HG03575 (cell line): Measurements from ENCODE around the gene URI1.
"Not testable (repeated sequence)": the region's sequence is repeated elsewhere in the genome, so short reads cannot be mapped to it uniquely, and the experiment has no call there.

Experiments
- ATAC-seq: cut with Tn5 transposase; IDR thresholded peaks from one replicate; pipeline ENCODE4 v1.9.1; 2021; ENCODE audit not compliant: unreplicated experiment, insufficient number of reproducible peaks, low FRiP score; ENCODE audit errors: extremely low read depth

Gene URI1

DNA sequence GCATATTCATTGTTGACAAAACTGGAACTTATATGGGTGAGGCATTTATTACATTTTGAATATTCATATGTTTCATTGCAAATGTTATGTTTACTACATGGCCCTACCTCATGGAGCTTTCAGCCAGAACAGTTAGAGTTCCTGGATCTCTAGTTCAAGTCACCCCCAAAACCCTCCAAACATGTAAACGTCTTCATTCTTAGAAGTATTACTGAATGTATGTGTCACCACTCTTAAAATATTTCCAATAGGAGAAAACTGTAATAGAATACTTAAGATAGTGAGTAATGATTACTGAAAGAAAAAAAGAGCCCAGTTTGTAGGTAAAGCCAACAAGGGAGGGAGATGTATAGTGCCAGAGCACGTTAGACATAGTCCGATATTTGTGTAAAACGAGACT lies 23.5 kb downstream of the URI1 start:
- ATAC-seq = no peak

DNA sequence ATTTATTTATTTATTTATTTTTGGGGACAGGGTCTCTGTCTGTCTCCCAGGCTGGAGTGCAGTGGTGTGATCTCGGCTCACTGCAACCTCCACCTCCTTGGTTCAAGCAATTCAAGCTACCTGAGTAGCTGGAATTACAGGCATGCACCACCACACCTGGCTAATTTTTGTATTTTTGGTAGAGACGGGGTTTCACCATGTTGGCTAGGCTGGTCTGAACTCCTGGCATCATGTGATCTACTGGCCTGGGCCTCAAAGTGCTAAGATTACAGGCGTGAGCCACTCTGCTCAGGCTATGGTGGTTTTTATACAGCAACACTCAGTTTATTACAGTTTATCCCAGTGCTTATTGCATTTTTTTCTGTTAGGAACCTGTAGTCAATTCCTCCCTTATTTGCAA lies 24.1 kb downstream of the URI1 start:
- not testable (repeated sequence) for ATAC-seq

DNA sequence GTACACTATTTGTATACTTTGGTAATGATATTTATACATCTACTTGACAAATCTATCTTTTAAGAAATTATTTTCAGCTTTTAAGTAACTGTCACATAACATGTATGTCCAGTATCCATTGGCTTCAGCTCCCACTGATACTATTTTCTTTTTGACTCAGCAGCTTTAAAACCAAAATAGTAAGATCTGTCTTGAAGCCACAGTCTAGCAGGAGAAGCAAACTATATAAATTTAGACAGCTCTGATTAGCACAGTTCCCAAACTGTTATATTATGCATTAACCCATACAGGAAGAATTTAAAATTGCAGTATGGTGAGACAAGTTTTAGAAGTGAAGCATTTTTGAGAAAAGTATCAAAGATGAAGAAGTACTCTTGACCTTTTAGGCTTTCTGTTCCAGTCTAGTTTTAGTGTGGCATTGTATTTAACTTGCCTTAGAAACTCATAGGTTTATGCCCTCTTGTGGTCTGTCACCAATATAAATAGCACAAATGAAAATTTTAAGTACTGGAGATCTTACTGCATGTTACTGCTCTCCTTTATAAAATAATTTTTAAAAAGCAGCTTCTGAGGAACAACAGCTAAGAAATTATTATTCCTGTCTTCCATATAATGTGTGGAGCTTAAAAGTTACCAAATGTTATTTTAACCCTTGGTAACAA lies 24.7 kb downstream of the URI1 start:
- ATAC-seq = no peak

DNA sequence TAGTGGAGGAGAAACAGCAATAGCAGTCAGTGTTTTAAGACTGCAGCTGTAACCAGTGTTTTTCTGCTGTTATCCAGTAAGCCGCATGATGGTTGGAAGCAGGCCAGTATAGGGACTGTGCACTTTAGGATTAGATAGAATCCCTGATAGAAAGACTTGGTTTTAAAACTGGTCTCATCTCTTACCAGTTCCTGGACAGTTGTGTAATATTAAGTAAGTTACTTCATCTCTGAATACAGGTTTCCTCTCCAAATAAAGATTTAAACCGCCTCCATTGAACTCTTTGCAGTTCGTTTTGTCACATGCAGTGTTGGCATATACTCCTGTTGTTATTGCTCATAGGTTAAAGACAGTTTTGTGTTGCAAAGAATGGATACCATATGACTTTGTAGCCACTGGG lies 25.6 kb downstream of the URI1 start:
- ATAC-seq = no peak

DNA sequence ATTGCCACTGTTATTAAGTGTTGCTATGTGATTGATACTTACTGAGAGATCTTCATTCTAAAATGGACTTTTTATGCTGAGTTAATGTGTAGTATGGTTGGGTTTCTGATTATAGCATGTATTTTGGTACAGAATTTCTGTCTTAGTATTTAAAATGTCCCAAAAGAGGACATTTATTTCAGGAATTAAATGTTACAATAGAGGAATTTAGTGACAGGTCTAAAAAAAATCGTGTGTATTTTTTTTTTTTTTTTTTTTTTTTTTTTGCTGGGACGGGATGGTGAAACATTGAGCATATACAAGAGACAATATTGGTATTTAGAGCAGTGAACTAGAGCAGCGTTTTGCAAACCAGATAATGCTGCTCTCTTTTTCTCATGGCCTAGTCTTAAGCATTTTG lies 27.9 kb downstream of the URI1 start:
- ATAC-seq = no peak

DNA sequence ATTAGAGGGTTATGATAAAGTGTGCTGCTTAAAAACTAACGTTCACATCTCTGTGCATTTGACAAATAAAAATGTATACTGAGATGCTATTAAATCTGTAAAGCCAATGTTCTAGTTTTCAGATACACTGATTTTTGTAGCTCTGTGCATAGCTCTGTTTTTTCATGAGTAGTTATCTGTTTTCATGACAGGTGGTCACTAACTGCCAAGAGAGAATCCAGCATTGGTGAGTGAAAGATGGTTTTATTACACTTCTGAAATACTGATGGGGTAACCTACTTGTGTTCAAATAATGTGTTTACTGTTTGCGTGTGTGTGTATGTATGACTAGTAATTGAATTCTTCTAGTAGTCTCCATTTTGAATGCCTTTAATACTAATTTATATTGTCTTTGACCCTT lies 29.0 kb downstream of the URI1 start:
- no peak for ATAC-seq

DNA sequence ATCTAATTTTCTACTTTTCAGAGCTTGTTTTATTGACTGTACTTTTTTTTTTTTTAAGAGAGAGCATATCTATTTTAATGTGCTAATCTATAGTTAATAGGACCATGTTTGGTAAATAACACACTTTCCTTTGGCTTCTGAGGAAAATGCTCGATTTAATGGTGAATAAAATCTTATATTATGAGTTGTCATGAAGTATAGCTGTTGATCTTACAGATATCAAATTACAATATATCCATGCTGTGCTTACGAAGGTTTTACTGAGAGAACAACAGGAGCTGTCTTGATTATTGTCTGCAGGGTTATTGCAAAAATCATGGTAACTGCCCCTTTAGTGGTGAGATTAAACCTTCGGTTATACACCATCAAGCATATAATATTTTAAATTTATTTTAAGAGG lies 29.6 kb downstream of the URI1 start:
- ATAC-seq = no peak

DNA sequence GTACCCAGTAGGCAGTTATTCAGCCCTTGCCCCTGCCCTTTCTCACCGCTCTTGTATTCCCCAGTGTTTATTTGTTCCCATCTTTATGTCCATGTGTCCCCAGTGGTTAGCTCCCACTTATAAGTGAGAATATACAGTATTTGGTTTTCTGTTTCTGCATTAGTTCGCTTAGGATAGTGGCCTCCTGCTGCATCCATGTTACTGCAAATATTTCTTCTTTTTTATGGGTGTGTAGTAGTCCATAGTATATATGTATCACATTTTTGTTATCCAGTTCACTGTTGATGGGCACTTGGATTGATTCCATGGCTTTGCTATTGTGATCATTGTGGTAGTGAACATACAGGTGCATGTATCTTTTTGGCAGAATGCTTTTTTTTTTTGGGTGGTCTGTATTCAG lies 32.7 kb downstream of the URI1 start:
- ATAC-seq = no peak

DNA sequence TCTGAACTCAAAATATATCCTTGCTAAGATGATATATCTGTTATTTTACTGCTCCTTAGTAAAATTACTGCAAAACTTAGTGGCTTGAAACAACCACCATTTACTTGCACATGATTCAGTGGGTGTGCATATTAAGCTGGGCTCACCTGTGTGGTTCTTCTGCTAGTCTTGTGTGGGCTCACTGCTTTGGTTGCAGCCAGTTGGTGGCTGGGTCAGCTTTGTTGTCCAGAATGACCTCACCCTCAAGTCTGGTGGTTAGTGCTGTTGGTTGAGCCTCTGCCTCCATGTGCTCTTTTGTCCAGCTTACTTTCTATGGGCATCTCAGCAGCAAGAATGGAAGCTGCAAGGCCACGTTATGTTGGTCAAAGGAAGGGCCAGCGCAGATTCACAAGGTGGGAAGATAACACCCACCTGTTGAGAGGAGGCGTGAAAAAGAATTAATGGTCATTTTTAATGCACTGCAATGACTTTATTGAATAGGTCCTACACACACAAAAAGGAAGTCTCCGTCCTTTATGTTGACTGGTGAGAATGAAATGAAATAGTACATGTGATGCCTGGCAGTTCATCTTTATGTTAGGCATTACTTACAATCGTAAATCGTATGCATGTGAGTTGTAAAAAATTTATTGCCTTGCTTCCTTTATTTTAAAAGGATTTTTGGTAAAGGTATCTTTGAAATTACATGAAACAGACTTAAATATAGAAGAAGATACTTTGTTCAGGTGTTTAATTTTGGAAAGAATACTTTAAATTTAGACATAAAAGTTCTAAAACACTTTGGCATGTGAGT lies 34.3 kb downstream of the URI1 start:
- no peak for ATAC-seq

DNA sequence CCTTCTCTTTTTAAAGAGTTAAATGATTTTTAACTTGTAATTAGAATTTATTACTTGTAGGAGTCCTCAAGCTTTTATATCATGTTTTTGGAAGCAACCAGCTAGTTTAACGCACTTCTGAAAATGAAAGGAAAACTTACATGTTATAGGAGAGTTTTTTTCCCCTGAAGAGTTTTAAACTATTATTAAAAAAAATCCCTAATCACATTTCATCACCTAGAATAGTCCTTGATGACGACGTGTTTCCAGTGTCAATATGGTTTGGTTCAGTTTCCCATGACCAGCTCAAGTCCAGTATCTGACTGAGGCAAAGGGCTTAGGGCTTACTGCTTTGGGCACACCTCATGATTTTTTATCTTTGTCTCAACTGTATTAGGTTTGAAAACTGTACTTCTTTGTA lies 36.0 kb downstream of the URI1 start:
- no peak for ATAC-seq

DNA sequence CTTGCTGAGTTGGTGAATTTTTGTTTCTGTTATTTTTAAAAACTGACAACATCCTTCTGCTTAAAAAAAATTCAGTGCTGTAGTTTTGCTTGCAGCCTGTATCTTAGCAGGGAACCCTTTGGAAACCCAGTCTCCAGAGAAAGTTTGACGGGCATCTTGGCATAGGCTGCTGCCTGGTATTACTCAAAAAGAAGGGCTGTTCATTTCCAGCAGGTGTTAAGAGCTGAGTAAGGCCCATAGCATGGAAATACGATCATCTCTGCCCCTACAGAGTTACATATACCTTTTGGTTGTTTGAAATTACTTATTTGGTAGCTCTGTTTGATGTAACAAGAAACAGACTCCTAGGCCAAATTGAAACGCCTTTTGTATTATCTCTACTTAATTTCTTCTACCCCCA lies 41.5 kb downstream of the URI1 start:
- no peak for ATAC-seq

DNA sequence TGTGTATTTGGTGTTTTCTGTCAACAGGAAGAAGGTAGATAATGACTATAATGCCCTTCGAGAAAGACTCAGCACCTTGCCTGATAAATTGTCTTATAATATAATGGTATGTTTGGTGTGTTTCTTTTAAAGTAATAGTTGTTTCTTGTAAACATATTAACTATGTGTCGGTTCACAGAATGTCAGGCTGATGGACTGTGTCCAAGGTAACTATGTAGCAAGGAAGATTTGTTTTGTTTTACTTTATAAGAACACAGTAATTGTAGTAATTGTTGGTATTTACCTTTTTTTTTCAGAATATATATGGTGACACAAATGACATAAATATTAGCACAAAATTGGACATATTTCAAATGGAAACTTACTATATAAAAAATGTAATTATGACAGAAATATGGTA lies 43.2 kb downstream of the URI1 start:
- no peak for ATAC-seq

DNA sequence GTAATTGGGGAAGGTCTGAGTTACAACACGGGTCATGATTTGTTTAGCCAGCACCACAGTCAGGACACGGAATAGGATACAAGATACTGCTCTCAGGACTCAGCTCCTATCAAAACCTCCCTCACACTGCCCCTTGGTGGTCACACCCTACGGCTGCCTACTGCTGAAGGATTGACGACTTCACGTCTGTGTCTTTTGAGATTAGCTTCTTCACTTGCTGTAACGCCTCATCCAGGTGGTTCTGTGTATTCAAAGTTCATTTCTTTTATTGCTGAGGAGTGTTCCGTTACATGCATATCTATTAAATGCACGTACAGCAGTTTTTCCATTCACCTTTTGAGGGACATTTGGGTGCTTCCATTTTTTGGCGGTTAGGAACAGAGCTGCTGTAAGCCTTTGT lies 46.3 kb downstream of the URI1 start:
- ATAC-seq = no peak

DNA sequence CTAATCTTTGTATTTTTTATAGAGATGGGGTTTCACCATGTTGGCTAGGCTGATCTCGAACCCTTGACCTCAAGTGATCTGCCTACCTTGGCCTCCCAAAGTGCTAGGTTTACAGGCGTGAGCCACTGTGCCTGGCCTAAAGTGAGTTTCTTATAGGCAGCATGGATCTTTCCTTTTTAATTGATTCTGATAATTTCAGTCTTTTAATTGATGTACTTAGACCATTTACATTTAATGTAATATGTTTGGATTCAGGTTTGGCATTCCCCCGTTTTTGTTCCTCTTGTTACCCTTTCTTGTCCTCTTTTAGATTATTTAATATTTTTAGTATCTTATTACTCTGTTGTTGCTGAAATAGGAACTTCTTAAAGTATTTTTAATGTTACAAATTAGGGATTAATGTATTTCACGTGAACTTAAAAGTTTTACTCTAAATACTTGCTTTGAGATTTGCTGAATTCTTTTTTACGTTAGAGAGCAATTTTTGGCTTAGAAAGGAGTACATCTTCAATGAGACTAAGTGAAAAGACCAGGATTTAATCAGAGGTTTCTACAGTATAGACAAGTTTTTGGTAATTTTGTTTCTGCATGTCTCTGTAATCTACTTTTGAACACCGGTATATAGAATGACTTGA lies 50.3 kb downstream of the URI1 start:
- ATAC-seq = no peak

DNA sequence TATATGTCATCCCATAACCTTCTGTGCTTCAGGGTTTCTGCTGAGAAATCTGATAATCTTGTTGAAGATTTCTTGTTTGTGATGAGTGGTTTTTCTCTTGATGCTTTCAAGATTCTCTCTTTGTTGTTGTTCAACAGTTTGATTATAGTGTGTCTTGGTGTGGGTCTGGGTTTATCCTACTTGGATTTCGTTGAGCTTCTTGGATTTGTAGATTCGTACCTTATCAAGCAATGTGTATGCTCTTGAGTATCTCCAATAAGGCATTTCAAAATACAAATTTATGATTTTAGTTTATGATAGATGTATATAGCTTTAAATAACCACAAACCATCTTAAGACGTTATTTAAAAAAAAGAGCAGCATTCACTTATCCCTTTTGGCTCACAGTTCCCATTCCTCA lies 57.5 kb downstream of the URI1 start:
- ATAC-seq = no peak

DNA sequence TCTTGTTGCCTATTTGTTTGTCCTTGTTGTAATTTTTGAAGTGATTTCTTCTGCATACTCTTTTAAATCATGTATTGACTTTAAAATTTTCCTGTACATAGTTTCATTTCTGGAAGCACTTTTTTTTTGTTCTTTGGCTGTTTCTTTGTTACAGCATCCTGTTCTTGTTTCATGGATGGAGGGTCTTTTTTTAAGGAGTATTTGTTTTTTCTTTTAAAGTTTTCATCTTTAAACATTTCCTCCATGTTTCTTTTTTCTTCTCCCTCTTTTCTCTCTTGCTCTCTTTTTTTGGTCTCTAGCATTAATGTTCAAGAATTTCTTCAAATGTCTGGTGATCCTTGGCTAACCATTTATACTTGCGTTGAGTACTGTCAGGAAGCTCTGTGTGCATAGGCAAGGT lies 58.8 kb downstream of the URI1 start:
- ATAC-seq = no peak

DNA sequence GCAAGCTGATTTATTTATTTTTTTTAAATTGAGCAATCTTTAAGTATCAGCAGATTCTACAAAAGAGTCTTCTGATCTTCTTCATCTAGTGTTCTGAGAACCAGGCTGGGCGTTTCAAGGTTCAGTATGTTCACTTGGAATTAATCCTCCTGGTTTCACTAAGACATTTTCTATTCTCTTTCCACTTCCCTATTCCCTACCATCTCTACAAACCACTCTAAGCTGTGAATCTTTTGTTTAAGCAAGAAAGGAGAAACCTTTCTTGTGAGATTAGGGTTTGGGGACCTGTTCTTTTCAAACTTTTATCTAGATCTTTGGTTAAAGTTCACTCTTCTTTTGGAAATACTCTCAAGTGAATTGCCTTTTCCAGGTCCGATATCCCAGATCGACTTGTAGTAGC lies 59.3 kb downstream of the URI1 start:
- no peak for ATAC-seq

DNA sequence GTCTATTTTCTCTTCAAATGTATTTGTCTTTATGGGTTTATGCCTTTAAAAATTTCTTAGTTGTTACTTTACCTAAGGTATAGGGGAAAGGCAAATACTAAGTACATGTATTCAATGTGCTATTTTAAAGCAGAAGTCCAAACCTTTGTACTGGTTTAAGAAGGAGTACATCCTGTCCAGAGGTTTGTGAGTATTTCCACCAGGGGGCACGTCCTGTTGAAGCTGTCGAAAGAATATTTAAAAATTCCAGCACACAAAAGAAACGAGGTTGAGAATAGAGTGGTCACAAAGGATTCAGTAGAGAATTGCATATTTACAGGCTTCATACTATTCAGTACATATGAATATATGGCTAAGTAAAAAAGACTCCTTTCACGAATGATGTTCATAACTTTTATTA lies 59.8 kb downstream of the URI1 start:
- ATAC-seq = no peak

DNA sequence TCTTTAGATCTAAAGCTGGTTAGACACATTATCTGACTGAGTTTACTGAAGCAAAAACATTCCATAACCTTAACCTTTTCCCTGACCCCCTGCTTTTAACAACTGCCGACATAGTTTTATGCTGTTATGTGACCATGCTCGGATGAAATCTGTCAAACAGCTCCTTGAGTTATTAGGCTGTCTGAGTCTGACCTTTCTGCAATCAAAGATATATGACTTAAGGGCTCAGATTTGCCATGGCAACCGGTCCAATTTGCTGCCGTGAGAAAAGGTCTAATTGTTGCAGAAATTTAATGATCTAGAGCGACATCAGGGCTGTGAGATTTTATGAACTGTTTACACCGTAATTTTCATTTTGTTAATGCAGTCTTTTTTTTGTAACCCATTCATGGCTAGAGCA lies 61.8 kb downstream of the URI1 start:
- no peak for ATAC-seq

DNA sequence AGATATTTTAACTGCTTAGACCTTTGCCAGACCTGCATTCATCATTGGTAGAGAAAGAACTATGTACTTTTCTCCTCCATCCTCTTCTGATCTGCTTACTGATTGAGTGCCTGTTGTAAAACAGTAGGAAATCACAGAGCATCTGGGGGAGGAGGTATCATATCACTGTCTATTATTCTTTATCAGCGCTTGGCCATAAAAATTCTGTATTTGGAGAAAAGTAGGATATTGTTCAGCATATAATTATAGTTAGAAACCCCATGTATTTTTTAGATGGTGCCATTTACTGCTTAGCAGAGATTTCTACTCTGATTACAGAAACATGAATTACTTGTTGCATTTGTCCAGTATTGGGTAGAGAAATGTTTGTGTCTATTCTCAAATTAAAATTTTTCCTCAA lies 62.4 kb downstream of the URI1 start:
- no peak for ATAC-seq
